Measurements from ENCODE around the gene GLS.
"Not testable (repeated sequence)": the region's sequence is repeated elsewhere in the genome, so short reads cannot be mapped to it uniquely, and the experiment has no call there.

Gene GLS

DNA sequence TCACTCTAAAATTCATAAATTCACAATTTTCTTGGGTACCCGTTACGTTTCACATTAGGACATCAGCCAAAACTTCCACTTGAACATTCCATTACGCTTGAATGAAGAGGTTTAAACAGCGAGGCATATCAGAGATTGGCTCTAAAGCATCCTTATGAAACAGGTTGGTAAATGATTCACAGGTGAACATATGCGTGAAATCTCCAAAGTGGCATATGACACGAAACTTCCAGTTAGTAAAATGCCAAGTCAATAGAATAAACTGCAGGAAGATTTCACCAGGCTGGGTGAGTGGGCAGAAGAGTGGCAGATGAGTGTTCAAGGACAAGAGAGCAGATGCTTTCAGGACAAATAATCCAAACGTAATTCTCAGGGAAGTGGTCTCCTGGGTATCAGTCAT is 33.9 kb upstream of the GLS start:
- no peak for TF ChIP-seq CTCF (IDR thresholded peaks at IDR 0.05)
- TF ChIP-seq ZFX (IDR thresholded peaks at IDR 0.05; ENCODE audit: borderline replicate concordance) = no peak
- H3K27ac ChIP-seq = no peak overlapping the region

DNA sequence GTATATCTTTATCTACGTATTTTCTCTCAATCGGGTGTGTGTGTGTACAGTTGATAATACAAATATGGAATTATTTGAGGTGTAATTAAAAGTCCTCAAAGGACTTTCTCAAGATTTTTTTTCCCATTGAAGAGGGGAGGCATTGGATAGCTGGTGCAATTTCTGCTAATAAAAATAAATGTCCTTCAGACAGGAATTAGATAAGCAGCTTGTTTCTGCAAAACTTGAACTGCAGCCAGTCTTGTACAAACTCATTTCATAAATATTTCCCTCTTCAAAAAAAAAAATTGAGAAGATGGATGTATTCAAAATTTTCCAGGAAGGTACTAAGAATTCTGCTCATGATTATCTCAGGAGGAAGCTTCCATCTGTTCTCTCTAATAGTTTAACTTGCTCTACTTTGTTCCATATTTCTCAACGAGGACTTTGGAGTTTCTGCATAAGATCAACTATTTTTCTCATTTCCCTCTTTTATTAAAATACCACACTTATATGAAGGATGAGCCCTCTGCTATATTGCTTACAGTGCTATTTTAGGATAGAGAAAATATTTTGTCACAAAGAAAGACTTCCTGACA is 33.0 kb upstream of the GLS start:
- no peak overlapping the region for H3K27ac ChIP-seq
- TF ChIP-seq CTCF (IDR thresholded peaks at IDR 0.05) (no peak), ZFX (IDR thresholded peaks at IDR 0.05; ENCODE audit: borderline replicate concordance) (no peak)

DNA sequence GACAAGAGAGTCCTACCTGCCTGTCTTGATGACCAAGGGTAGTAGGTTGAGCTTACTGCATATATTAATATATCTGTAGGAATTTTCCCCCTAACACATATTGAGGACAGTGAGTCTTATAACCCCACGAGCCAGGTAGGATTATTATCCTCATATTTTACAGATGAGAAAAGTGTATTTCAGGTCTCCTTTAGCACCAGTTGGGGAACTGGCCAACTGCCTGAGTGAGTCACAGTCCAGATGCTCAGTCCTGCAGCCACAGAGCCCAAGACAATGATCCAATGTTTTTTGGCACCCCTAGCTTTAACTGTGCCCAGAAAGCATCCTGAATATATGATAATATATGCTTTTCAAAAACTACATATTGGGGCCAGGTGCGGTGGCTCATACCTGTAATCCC is 30.8 kb upstream of the GLS start:
- H3K27ac ChIP-seq = no peak overlapping the region
- TF ChIP-seq ZFX (IDR thresholded peaks at IDR 0.05; ENCODE audit: borderline replicate concordance) = no peak
- no peak for TF ChIP-seq CTCF (IDR thresholded peaks at IDR 0.05)

GRCh38 chr2:190853022-190853421 is 27.6 kb upstream of the GLS start:
- H3K27ac ChIP-seq = not testable (repeated sequence)

DNA sequence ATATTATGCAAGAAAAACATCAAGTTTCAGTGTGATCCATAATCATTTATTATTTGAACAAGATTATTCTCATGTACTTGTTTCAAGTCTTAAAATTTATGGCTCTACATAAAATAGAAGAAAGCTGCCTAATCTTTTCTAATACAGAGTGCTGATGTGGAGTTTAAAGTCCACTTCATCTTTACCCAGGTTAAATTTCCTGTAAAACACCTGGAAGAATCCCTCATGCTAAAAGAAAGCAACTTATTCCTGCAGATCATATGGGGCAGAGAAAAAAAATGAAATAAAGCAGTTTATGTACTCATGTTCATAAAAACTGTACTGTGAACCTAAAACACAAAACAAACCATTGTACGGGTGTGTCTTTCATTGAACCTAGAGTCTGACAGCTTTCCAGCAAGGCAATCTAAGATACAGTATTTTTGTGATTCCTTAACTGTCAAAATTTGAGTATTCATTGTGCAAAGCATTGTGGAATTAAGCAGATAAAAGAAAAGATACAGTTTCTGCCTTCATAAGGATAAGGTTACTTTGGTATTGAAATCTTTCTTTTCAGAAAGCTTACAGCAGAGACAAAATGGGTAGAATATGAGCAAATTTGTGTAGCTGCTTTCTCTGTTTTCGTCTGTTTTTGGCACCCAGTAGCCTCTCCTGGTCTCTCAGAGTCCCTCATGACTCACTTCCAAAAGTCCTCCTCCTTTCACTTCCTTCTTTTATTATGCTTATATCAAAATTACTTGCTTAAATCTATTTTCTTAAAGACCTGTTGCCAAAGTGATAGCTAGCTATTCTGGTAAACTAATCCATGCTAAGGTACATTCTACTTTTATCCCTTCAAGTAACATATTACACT is 26.9 kb upstream of the GLS start:
- no peak for TF ChIP-seq ZFX (IDR thresholded peaks at IDR 0.05; ENCODE audit: borderline replicate concordance)
- TF ChIP-seq CTCF (IDR thresholded peaks at IDR 0.05) = no peak
- H3K27ac ChIP-seq = no peak overlapping the region

DNA sequence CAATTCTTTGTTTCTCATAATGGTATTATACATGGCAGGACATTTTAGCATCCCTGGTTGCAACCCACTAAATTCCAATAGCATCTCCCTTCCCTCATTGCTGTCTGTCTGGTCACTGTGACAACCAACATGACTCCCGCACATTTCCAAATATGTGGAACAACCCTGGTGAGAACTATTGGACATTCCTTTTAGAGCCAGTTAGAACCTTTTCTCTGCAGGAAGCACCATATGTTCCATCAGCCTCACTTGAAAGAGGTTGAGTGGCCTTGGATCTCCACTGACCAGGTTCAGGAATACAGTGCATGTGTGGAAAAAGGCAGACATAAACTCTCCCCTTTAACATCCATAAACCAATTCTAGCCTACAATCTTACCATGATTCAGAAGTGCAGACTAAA is 25.9 kb upstream of the GLS start:
- TF ChIP-seq CTCF (IDR thresholded peaks at IDR 0.05) (no peak), ZFX (IDR thresholded peaks at IDR 0.05; ENCODE audit: borderline replicate concordance) (no peak)
- no peak overlapping the region for H3K27ac ChIP-seq

GRCh38 chr2:190855245-190855644 is 25.4 kb upstream of the GLS start:
- no peak overlapping the region for H3K27ac ChIP-seq
- TF ChIP-seq ZFX (IDR thresholded peaks at IDR 0.05; ENCODE audit: borderline replicate concordance) (no peak), CTCF (IDR thresholded peaks at IDR 0.05) (no peak)

Data from 22Rv1 (cell line).